Glutamatergic neuron (in vitro differentiated cells): ENCODE data around the gene BLVRB. TPM values are rescaled to one million over a fixed set of nuclear protein-coding genes. Genes with fewer than 3 reads are reported as not detected.
A peak's percentile ranks its signal among the peaks of the same experiment; 100 is the strongest.

Source experiments
- DNase-seq: peaks from one replicate; pipeline ENCODE4 v3.0.0; 2022
- H3K27ac Mint-ChIP-seq: one replicate; pipeline ENCODE4 v1.8.0; 2020; ENCODE audit warnings: mild to moderate bottlenecking, mixed read lengths, inconsistent platforms; ENCODE audit not compliant: unreplicated experiment
- H3K27me3 Mint-ChIP-seq: one replicate; pipeline ENCODE4 v1.8.0; 2020; ENCODE audit warnings: mild to moderate bottlenecking, moderate library complexity, mixed read lengths, inconsistent platforms; ENCODE audit not compliant: unreplicated experiment
- H3K36me3 Mint-ChIP-seq: one replicate; pipeline ENCODE4 v1.8.0; 2020; ENCODE audit warnings: mild to moderate bottlenecking, mixed read lengths, inconsistent platforms; ENCODE audit not compliant: unreplicated experiment
- H3K4me1 Mint-ChIP-seq: one replicate; pipeline ENCODE4 v1.8.0; 2020; ENCODE audit warnings: mild to moderate bottlenecking, low read depth, mixed read lengths, inconsistent platforms; ENCODE audit not compliant: unreplicated experiment
- H3K4me3 Mint-ChIP-seq: one replicate; pipeline ENCODE4 v1.8.0; 2020; ENCODE audit warnings: mild to moderate bottlenecking, mixed read lengths, inconsistent platforms; ENCODE audit not compliant: unreplicated experiment
- H3K9me3 Mint-ChIP-seq: one replicate; pipeline ENCODE4 v1.8.0; 2020; ENCODE audit warnings: mild to moderate bottlenecking, moderate library complexity, mixed read lengths, inconsistent platforms; ENCODE audit not compliant: unreplicated experiment
- CTCF ChIP-seq: fragments of 200-600 bp; sonication (generic); IDR thresholded peaks from one replicate; pipeline ENCODE4 v1.5.0; 2021; ENCODE audit not compliant: partially characterized antibody, unreplicated experiment
- long read RNA-seq: library from polyadenylated mRNA; unstranded; transcript quantifications from one replicate; pipeline ENCODE4 v2.0.0, GENCODE V29; 2020; ENCODE audit not compliant: unreplicated experiment
- total RNA-seq: library from RNA; stranded (reverse); fragmentation: NEBNext Ultra II Directional; extraction: Animal tissue kit (Norgen Biotek cat#: 25700); gene quantifications from one replicate; pipeline ENCODE4 v1.2.1, GENCODE V29; 2021; ENCODE audit not compliant: unreplicated experiment

BLVRB gene
- 7.2 TPM for total RNA-seq
- long read RNA-seq, partial matches to known transcripts: 0 of 7 reads
- long read RNA-seq, other reads (novel, unspliced or antisense): 3 of 7 reads

- TF ChIP-seq CTCF: no peak
- H3K27me3 Mint-ChIP-seq: peaks cover 24% of the 10 kb centered on the region
- H3K9me3 Mint-ChIP-seq: peaks cover 1% of the 10 kb centered on the region
- H3K27ac Mint-ChIP-seq: peak within 1 kb of the TSS; percentile 60
- peak; percentile 100 for DNase-seq
- H3K36me3 Mint-ChIP-seq: no peaks in the 10 kb centered on the region
- H3K4me1 Mint-ChIP-seq: peaks cover 6% of the 10 kb centered on the region
- H3K4me3 Mint-ChIP-seq: peak within 1 kb of the TSS; percentile 88
These were observed at the start of gene BLVRB for GRCh38 chr19:40465557-40466218. Gene BLVRB, minus strand, starts transcription at chr19:40465745. Its CDS starts 57 bp downstream, at chr19:40465688.

- TF ChIP-seq CTCF: no peak
- peaks cover 5% of the 10 kb centered on the region for H3K9me3 Mint-ChIP-seq
- no peak overlapping the region for H3K27ac Mint-ChIP-seq
- peaks cover 29% of the 10 kb centered on the region for H3K27me3 Mint-ChIP-seq
- no peaks in the 10 kb centered on the region for H3K36me3 Mint-ChIP-seq
- DNase-seq: no peak
- peak overlapping the region; percentile 47 for H3K4me3 Mint-ChIP-seq
- peaks cover 2% of the 10 kb centered on the region for H3K4me1 Mint-ChIP-seq
These were observed 48.3 kb upstream of the BLVRB start for GRCh38 chr19:40513741-40514315.

GRCh38 chr19:40513345-40513678 lies 47.8 kb upstream of the BLVRB start:
- Mint-ChIP-seq H3K4me1 (peaks cover 2% of the 10 kb centered on the region), H3K27ac (no peak overlapping the region), H3K36me3 (no peaks in the 10 kb centered on the region), H3K27me3 (peaks cover 31% of the 10 kb centered on the region), H3K9me3 (peaks cover 5% of the 10 kb centered on the region), H3K4me3 (peak overlapping the region; percentile 47)
- no peak for DNase-seq
- TF ChIP-seq CTCF: no peak

- Mint-ChIP-seq H3K27ac (no peak overlapping the region), H3K36me3 (no peaks in the 10 kb centered on the region), H3K4me3 (no peak overlapping the region), H3K4me1 (peaks cover 2% of the 10 kb centered on the region), H3K27me3 (peaks cover 31% of the 10 kb centered on the region), H3K9me3 (peaks cover 5% of the 10 kb centered on the region)
- peak; percentile 74 for DNase-seq
- TF ChIP-seq CTCF: no peak
These were observed 47.2 kb upstream of the BLVRB start for GRCh38 chr19:40512473-40513344.
